ENCODE data around the gene GIMAP1.

DNA sequence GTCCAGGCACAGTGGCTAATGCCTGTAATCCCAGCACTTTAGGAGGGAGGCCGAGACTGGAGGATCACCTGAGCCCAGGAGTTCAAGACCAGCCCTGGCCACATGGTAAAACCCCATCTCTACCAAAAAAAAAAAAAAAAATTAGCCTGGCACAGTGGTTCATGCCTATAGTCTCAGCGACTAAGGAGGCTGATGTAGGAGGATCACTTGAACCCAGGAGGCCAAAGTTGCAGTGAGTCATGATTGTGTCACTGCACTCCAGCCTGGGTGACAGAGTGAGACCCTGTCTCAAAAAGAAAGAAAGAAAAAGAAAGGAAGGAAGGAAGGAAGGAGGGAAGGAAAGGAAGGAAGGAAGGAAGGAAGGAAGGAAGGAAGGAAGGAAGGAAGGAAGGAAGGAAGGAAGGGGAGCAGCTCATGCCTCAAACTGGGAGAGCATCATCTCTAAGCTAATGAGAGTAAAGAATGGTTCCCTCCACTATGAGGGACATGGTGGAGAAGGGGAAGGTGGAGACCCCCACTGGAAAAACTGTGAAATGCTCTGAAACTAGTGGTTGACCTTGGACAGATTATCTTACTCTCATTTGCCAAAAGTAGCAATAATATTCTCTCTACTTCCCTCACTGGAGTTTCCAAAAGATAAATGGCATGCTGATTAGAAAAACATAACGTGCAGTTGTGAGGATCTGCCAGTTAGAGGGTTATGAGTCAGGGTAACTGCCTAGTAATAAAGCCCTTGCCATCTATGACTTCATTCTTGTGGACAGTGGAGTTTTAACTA lies 37.6 kb downstream of the GIMAP1 start:
- TF ChIP-seq, protein P1, sequence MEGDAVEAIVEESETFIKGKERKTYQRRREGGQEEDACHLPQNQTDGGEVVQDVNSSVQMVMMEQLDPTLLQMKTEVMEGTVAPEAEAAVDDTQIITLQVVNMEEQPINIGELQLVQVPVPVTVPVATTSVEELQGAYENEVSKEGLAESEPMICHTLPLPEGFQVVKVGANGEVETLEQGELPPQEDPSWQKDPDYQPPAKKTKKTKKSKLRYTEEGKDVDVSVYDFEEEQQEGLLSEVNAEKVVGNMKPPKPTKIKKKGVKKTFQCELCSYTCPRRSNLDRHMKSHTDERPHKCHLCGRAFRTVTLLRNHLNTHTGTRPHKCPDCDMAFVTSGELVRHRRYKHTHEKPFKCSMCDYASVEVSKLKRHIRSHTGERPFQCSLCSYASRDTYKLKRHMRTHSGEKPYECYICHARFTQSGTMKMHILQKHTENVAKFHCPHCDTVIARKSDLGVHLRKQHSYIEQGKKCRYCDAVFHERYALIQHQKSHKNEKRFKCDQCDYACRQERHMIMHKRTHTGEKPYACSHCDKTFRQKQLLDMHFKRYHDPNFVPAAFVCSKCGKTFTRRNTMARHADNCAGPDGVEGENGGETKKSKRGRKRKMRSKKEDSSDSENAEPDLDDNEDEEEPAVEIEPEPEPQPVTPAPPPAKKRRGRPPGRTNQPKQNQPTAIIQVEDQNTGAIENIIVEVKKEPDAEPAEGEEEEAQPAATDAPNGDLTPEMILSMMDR (IDR thresholded peaks at IDR 0.05), result no peak
- no peak for TF ChIP-seq POLR2AphosphoS5 (IDR thresholded peaks at IDR 0.05; ENCODE audit: insufficient read depth in 1 of 2, low read depth in 1 of 2)
